CD14-positive monocyte (primary cell): ENCODE data around the gene SLC38A8. TPM values are rescaled to one million over a fixed set of nuclear protein-coding genes. Genes with fewer than 3 reads are reported as not detected.

Experiments used
- DNase-seq, 3 donors: peaks; one replicate each; pipeline ENCODE4 v3.0.0-alpha.2; 2011 to 2022
- H2AFZ ChIP-seq: 2 replicates; pipeline ENCODE4 v1.6.0; 2012; ENCODE audit warnings: mild to moderate bottlenecking, low read depth, low read length, inconsistent platforms; ENCODE audit not compliant: insufficient read depth, poor library complexity, severe bottlenecking
- H3K27ac ChIP-seq, 2 donors: 1 replicate in 1 of 2; 2 replicates in 1 of 2; pipeline ENCODE4 v1.5.1; 2012 to 2013; ENCODE audit warnings: low read length in 2 of 2, control low read depth in 1 of 2, inconsistent platforms in 1 of 2, low read depth in 1 of 2, mild to moderate bottlenecking in 1 of 2
- H3K27me3 ChIP-seq, 2 donors: one replicate each; pipeline versions ENCODE4 v1.6.0 to v1.6.1; 2011 to 2013; ENCODE audit warnings: low read length in 2 of 2; ENCODE audit not compliant: control insufficient read depth in 2 of 2, insufficient read depth in 2 of 2
- H3K36me3 ChIP-seq, 2 donors: replicated peaks in 1 of 2; 1 replicate in 1 of 2; 2 replicates in 1 of 2; pipeline versions ENCODE4 v1.5.1 to v1.6.1; 2012 to 2013; ENCODE audit warnings: low read length in 2 of 2, control low read depth in 1 of 2, inconsistent platforms in 1 of 2, mild to moderate bottlenecking in 1 of 2; ENCODE audit not compliant: insufficient read depth in 2 of 2, control insufficient read depth in 1 of 2
- H3K4me1 ChIP-seq, 2 donors: 1 replicate in 1 of 2; 2 replicates in 1 of 2; pipeline versions ENCODE4 v1.5.1 to v1.6.1; 2012 to 2013; ENCODE audit warnings: low read length in 2 of 2, control low read depth in 1 of 2, inconsistent platforms in 1 of 2, mild to moderate bottlenecking in 1 of 2, moderate library complexity in 1 of 2; ENCODE audit not compliant: insufficient read depth in 2 of 2, control insufficient read depth in 1 of 2
- H3K4me2 ChIP-seq: replicated peaks from 2 replicates; pipeline ENCODE3; 2012; ENCODE audit warnings: low read length, moderate library complexity, mild to moderate bottlenecking; ENCODE audit not compliant: poor library complexity, severe bottlenecking; ENCODE audit errors: extremely low read depth
- H3K4me3 ChIP-seq, 3 experiments: fragments of 200-600 bp in 1 of 3; sonication (generic) in 1 of 3; replicated peaks in 1 of 3; 1 replicate in 2 of 3; 2 replicates in 1 of 3; pipeline ENCODE4 v1.5.1; 2011 to 2013; ENCODE audit warnings: low read length in 3 of 3, mild to moderate bottlenecking in 3 of 3, control low read depth in 2 of 3, low read depth in 2 of 3, inconsistent platforms in 1 of 3, moderate library complexity in 1 of 3
- H3K79me2 ChIP-seq: 2 replicates; pipeline ENCODE4 v1.6.0; 2012; ENCODE audit warnings: mild to moderate bottlenecking, control low read depth, inconsistent platforms, low read length, moderate library complexity; ENCODE audit not compliant: insufficient read depth
- H3K9ac ChIP-seq: 2 replicates; pipeline ENCODE4 v1.6.0; 2017; ENCODE audit warnings: low read length, mild to moderate bottlenecking; ENCODE audit not compliant: insufficient read depth, poor library complexity, severe bottlenecking
- H3K9me3 ChIP-seq, 2 donors: replicated peaks in 1 of 2; 1 replicate in 1 of 2; 2 replicates in 1 of 2; pipeline versions ENCODE4 v1.5.1 to v1.6.1; 2012 to 2013; ENCODE audit warnings: low read length in 2 of 2, control low read depth in 1 of 2; ENCODE audit not compliant: control insufficient read depth in 1 of 2, insufficient read depth in 1 of 2
- H4K20me1 ChIP-seq: 2 replicates; pipeline ENCODE4 v1.6.0; 2012; ENCODE audit warnings: mild to moderate bottlenecking, low read length, control low read depth, moderate library complexity; ENCODE audit not compliant: insufficient read depth
- H3K27ac Mint-ChIP-seq, 7 donors: one replicate each; pipeline ENCODE4 v1.8.0; 2020; ENCODE audit warnings: mild to moderate bottlenecking in 7 of 7, mixed read lengths in 7 of 7, moderate library complexity in 6 of 7, inconsistent platforms in 2 of 7
- H3K27me3 Mint-ChIP-seq, 3 donors: one replicate each; pipeline ENCODE4 v1.8.0; 2021 to 2022; ENCODE audit warnings: low read depth in 3 of 3, mild to moderate bottlenecking in 3 of 3, mixed read lengths in 3 of 3, moderate library complexity in 3 of 3, inconsistent platforms in 1 of 3
- H3K36me3 Mint-ChIP-seq, 2 donors: one replicate each; pipeline ENCODE4 v1.8.0; 2020; ENCODE audit warnings: mixed read lengths in 2 of 2, inconsistent platforms in 1 of 2, mild to moderate bottlenecking in 1 of 2
- H3K4me1 Mint-ChIP-seq: one replicate; pipeline ENCODE4 v1.8.0; 2020; ENCODE audit warnings: mild to moderate bottlenecking, mixed read lengths
- H3K4me3 Mint-ChIP-seq, 2 donors: one replicate each; pipeline ENCODE4 v1.8.0; 2020; ENCODE audit warnings: mild to moderate bottlenecking in 2 of 2, mixed read lengths in 2 of 2, moderate library complexity in 1 of 2
- H3K9me3 Mint-ChIP-seq, 7 donors: one replicate each; pipeline ENCODE4 v1.8.0; 2020 to 2022; ENCODE audit warnings: mixed read lengths in 7 of 7, mild to moderate bottlenecking in 6 of 7, moderate library complexity in 6 of 7, inconsistent platforms in 2 of 7
- CTCF ChIP-seq: fragments of 200-600 bp; IDR thresholded peaks from one replicate; pipeline ENCODE4 v1.8.0; 2022; ENCODE audit warnings: antibody characterized with exemption, mild to moderate bottlenecking
- WGBS: methylation state at CpG from one replicate; pipeline ENCODE4 v1.1.5; 2013; ENCODE audit warnings: missing lambda C conversion rate; ENCODE audit not compliant: insufficient coverage; 5-methylcytosine and 5-hydroxymethylcytosine counted together
- intact Hi-C, 2 donors: fragments of 100-400 bp; cut with micrococcal nuclease; formaldehyde crosslinking; loops; one replicate each; pipeline versions ENCODE4 v1.15.0 to v1.15.1; 2023
- polyA plus RNA-seq, 3 donors: library from polyadenylated mRNA; depleted of rRNA in 1 of 3; unstranded in 2 of 3; stranded (reverse) in 1 of 3; fragments of 300-500 nt in 2 of 3; fragments of >200 nt in 1 of 3; fragmentation: Illumina TruSeq in 2 of 3; gene quantifications; 1 replicate in 2 of 3; 2 replicates in 1 of 3; pipeline ENCODE4 v1.2.3, GENCODE V29; 2012 to 2021

The SLC38A8 gene
- polyA plus RNA-seq, 3 donors, result not detected

- 100% methylated on average over 5 of the region's 6 CpGs for WGBS
- Mint-ChIP-seq H3K4me3 (no peak overlapping the region), H3K27ac (peak overlapping the region in 1 of 7 donors; percentile 10), H3K27me3 (peaks cover 26 to 33% (median 28%) of the 10 kb centered on the region in 3 donors), H3K9me3 (peaks cover 0 to 4% (median 2%) of the 10 kb centered on the region in 7 donors), H3K4me1 (no peaks in the 10 kb centered on the region), H3K36me3 (peaks cover 20 to 35% of the 10 kb centered on the region in 2 donors)
- Histone ChIP-seq H3K4me1 (no peaks in the 10 kb centered on the region), H3K36me3 (peaks cover 16 to 31% of the 10 kb centered on the region in 2 donors), H3K27ac (no peak overlapping the region), H3K27me3 (peaks cover 0 to 34% of the 10 kb centered on the region in 2 donors), H4K20me1 (peaks cover 4% of the 10 kb centered on the region), H2AFZ (no peak overlapping the region), H3K4me3 (no peak overlapping the region), H3K9me3 (no peaks in the 10 kb centered on the region), H3K9ac (no peak overlapping the region), H3K4me2 (no peak overlapping the region), H3K79me2 (no peaks in the 10 kb centered on the region)
- TF ChIP-seq CTCF, result no peak
- no peak for DNase-seq
- intact Hi-C loops, result no loop called here
Observed at GRCh38 chr16:84047206-84047605, 4.6 kb upstream of the SLC38A8 start.

- WGBS, result 96% methylated on average over 13 of the region's 19 CpGs
- Histone ChIP-seq H3K4me3 (no peak overlapping the region), H3K4me2 (no peak overlapping the region), H3K9ac (no peak overlapping the region), H4K20me1 (peaks cover 4% of the 10 kb centered on the region), H3K9me3 (no peaks in the 10 kb centered on the region), H3K4me1 (no peaks in the 10 kb centered on the region), H3K27me3 (peaks cover 0 to 40% of the 10 kb centered on the region in 2 donors), H3K79me2 (no peaks in the 10 kb centered on the region), H3K27ac (no peak overlapping the region), H2AFZ (no peak overlapping the region), H3K36me3 (peaks cover 12 to 27% of the 10 kb centered on the region in 2 donors)
- no peak for DNase-seq
- Mint-ChIP-seq H3K27ac (peak overlapping the region in 1 of 7 donors; percentile 36), H3K27me3 (peaks cover 32 to 45% (median 36%) of the 10 kb centered on the region in 3 donors), H3K4me1 (no peaks in the 10 kb centered on the region), H3K4me3 (no peak overlapping the region), H3K36me3 (peaks cover 16 to 28% of the 10 kb centered on the region in 2 donors), H3K9me3 (peaks cover 0 to 3% (median 0%) of the 10 kb centered on the region in 7 donors)
- intact Hi-C loops, result no loop called here
- no peak for TF ChIP-seq CTCF
Observed at GRCh38 chr16:84045818-84046470, 3.3 kb upstream of the SLC38A8 start.
